Esophagus muscularis mucosa (tissue), 4 donors: Measurements from ENCODE around the gene KCNH1. TPM values are rescaled to one million over a fixed set of nuclear protein-coding genes. Genes with fewer than 3 reads are reported as not detected.

ENCODE experiments used
- DNase-seq: peaks from one replicate; pipeline ENCODE4 v3.0.0-alpha.2; 2017; ENCODE audit errors: extremely low spot score
- H3K27ac ChIP-seq, 4 donors: fragments of 200-600 bp; sonication (generic); replicated peaks in 1 of 4; 1 replicate in 3 of 4; 2 replicates in 1 of 4; pipeline ENCODE4 v1.5.1; 2016 to 2019; ENCODE audit warnings: mild to moderate bottlenecking in 1 of 4
- H3K27me3 ChIP-seq, 4 donors: fragments of 200-600 bp; sonication (generic); one replicate each; pipeline versions ENCODE4 v1.5.1 to v1.6.0; 2016 to 2019
- H3K36me3 ChIP-seq, 4 donors: fragments of 200-600 bp; sonication (generic); one replicate each; pipeline ENCODE4 v1.5.1; 2016 to 2019
- H3K4me1 ChIP-seq, 4 donors: fragments of 200-600 bp; sonication (generic); one replicate each; pipeline ENCODE4 v1.5.1; 2016 to 2019
- H3K4me3 ChIP-seq, 4 donors: fragments of 200-600 bp; sonication (generic); 1 replicate in 2 of 4; 2 replicates in 2 of 4; pipeline ENCODE4 v1.5.1; 2016 to 2019; ENCODE audit warnings: mild to moderate bottlenecking in 4 of 4, moderate library complexity in 1 of 4
- H3K9me3 ChIP-seq, 4 donors: fragments of 200-600 bp; sonication (generic); 1 replicate in 3 of 4; 2 replicates in 1 of 4; pipeline ENCODE4 v1.5.1; 2016 to 2019
- CTCF ChIP-seq, 3 experiments: fragments of 200-600 bp in 2 of 3; fragments of 450-650 bp in 1 of 3; sonication (generic) in 2 of 3; IDR thresholded peaks; one replicate each; pipeline ENCODE4 v1.5.1; 2017 to 2019; ENCODE audit warnings: antibody characterized with exemption in 3 of 3, mild to moderate bottlenecking in 2 of 3, moderate library complexity in 1 of 3
- EP300 ChIP-seq: sonication (generic); formaldehyde crosslinking; IDR thresholded peaks from one replicate; pipeline ENCODE4 v1.6.1; 2017; ENCODE audit warnings: antibody characterized with exemption
- POLR2A ChIP-seq: fragments of 450-650 bp; IDR thresholded peaks from one replicate; pipeline ENCODE4 v1.6.1; 2017; ENCODE audit warnings: antibody characterized with exemption, moderate library complexity, mild to moderate bottlenecking, low read depth
- POLR2AphosphoS5 ChIP-seq, 2 donors: sonication (generic); formaldehyde crosslinking; IDR thresholded peaks; one replicate each; pipeline ENCODE4 v1.6.1; 2017; ENCODE audit warnings: antibody characterized with exemption in 2 of 2
- WGBS: methylation state at CpG from one replicate; pipeline ENCODE4 v1.1.5; 2018; 5-methylcytosine and 5-hydroxymethylcytosine counted together
- intact Hi-C: fragments of 100-400 bp; cut with DNase I; formaldehyde crosslinking; loops from one replicate; pipeline ENCODE4 v1.15.1; 2023
- total RNA-seq, 4 donors: library from RNA; depleted of rRNA; stranded (reverse); fragments of >200 nt; gene quantifications; one replicate each; pipeline versions ENCODE4 v1.1.0 to v1.2.1, GENCODE V29; 2016

Gene KCNH1
- total RNA-seq, 4 donors from 2014 or later: 0.11 to 0.78 (median 0.46) TPM

- no peaks in the 10 kb centered on the region for H3K9me3 ChIP-seq
- no peak for TF ChIP-seq CTCF (IDR thresholded peaks at IDR 0.05)
- no peak for TF ChIP-seq POLR2A
- TF ChIP-seq POLR2AphosphoS5 (IDR thresholded peaks at IDR 0.05): no peak
- TF ChIP-seq EP300: no peak
- no peak for DNase-seq
- H3K27ac ChIP-seq: no peak overlapping the region
- H3K36me3 ChIP-seq: no peaks in the 10 kb centered on the region
- H3K4me1 ChIP-seq: no peaks in the 10 kb centered on the region
- H3K27me3 ChIP-seq: no peaks in the 10 kb centered on the region
- no peak overlapping the region for H3K4me3 ChIP-seq
- intact Hi-C loops: no loop called here
- 78% methylated on average over 3 of the region's 3 CpGs for WGBS
Measured at GRCh38 chr1:210748796-210749195, 385.2 kb downstream of the KCNH1 start.

GRCh38 chr1:210747890-210748289, 386.1 kb downstream of the KCNH1 start:
- no peak overlapping the region for H3K4me3 ChIP-seq
- no peaks in the 10 kb centered on the region for H3K27me3 ChIP-seq
- no peaks in the 10 kb centered on the region for H3K4me1 ChIP-seq
- TF ChIP-seq POLR2A: no peak
- TF ChIP-seq CTCF (IDR thresholded peaks at IDR 0.05): no peak
- no peak for TF ChIP-seq POLR2AphosphoS5 (IDR thresholded peaks at IDR 0.05)
- TF ChIP-seq EP300: no peak
- no peak overlapping the region for H3K27ac ChIP-seq
- H3K36me3 ChIP-seq: no peaks in the 10 kb centered on the region
- no peak for DNase-seq
- H3K9me3 ChIP-seq: no peaks in the 10 kb centered on the region
- intact Hi-C loops: no loop called here
- 64% methylated on average over 6 of the region's 6 CpGs for WGBS

- Histone ChIP-seq H3K27me3 (no peaks in the 10 kb centered on the region), H3K4me3 (no peak overlapping the region), H3K36me3 (no peaks in the 10 kb centered on the region), H3K4me1 (no peaks in the 10 kb centered on the region), H3K9me3 (no peaks in the 10 kb centered on the region), H3K27ac (no peak overlapping the region)
- TF ChIP-seq CTCF (IDR thresholded peaks at IDR 0.05) (no peak), POLR2A (no peak), POLR2AphosphoS5 (IDR thresholded peaks at IDR 0.05) (no peak), EP300 (no peak)
- 89% methylated on average over 3 of the region's 3 CpGs for WGBS
- DNase-seq: no peak
- intact Hi-C loops: no loop called here
Measured at GRCh38 chr1:210747112-210747511, 386.8 kb downstream of the KCNH1 start.

- Histone ChIP-seq H3K27ac (no peak overlapping the region), H3K36me3 (no peaks in the 10 kb centered on the region), H3K4me3 (no peak overlapping the region), H3K27me3 (no peaks in the 10 kb centered on the region), H3K4me1 (no peaks in the 10 kb centered on the region), H3K9me3 (no peaks in the 10 kb centered on the region)
- no peak for DNase-seq
- no peak for TF ChIP-seq EP300
- TF ChIP-seq CTCF (IDR thresholded peaks at IDR 0.05): no peak
- no peak for TF ChIP-seq POLR2AphosphoS5 (IDR thresholded peaks at IDR 0.05)
- intact Hi-C loops: no loop called here
- 68% methylated on average over 3 of the region's 3 CpGs for WGBS
Measured at GRCh38 chr1:210746024-210746731, 387.8 kb downstream of the KCNH1 start.

- Histone ChIP-seq H3K27me3 (no peaks in the 10 kb centered on the region), H3K9me3 (no peaks in the 10 kb centered on the region), H3K4me1 (no peaks in the 10 kb centered on the region), H3K36me3 (no peaks in the 10 kb centered on the region), H3K27ac (no peak overlapping the region), H3K4me3 (no peak overlapping the region)
- TF ChIP-seq CTCF (IDR thresholded peaks at IDR 0.05) (no peak), POLR2AphosphoS5 (IDR thresholded peaks at IDR 0.05) (no peak), EP300 (no peak), POLR2A (no peak)
- intact Hi-C loops: no loop called here
- 75% methylated on average over 3 of the region's 3 CpGs for WGBS
- no peak for DNase-seq
Measured at GRCh38 chr1:210743038-210743437, 390.9 kb downstream of the KCNH1 start.
